Left renal cortex interstitium (tissue), 4 donors: ENCODE data around the gene ACOT11. TPM values are rescaled to one million over a fixed set of nuclear protein-coding genes. Genes with fewer than 3 reads are reported as not detected.
"Not testable (repeated sequence)": the region's sequence is repeated elsewhere in the genome, so short reads cannot be mapped to it uniquely, and the experiment has no call there.

Experiments
- DNase-seq, 4 donors: peaks; one replicate each; pipeline ENCODE4 v3.0.0-alpha.2; 2013; ENCODE audit warnings: low read depth in 4 of 4, low spot score in 2 of 4, missing footprints in 1 of 4
- polyA plus RNA-seq, 4 donors: library from polyadenylated mRNA; unstranded; fragments of 120-200 nt; gene quantifications; one replicate each; pipeline ENCODE4 v1.2.1, GENCODE V29; 2013; ENCODE audit not compliant: insufficient read length in 4 of 4

Gene ACOT11
- polyA plus RNA-seq, 4 donors = 9.3 to 15.8 (median 14.3) TPM

GRCh38 chr1:54606096-54606989 is 58.3 kb downstream of the ACOT11 start:
- DNase-seq = no peak

- no peak for DNase-seq
Measured at GRCh38 chr1:54606990-54607325, 58.9 kb downstream of the ACOT11 start.

- no peak for DNase-seq
Measured at GRCh38 chr1:54607821-54608565, 60.0 kb downstream of the ACOT11 start.

GRCh38 chr1:54608566-54609230 is 60.7 kb downstream of the ACOT11 start:
- DNase-seq = no peak

- no peak for DNase-seq
Measured at GRCh38 chr1:54609301-54609921, 61.4 kb downstream of the ACOT11 start.

- DNase-seq = no peak
Measured at GRCh38 chr1:54610048-54610447, 62.0 kb downstream of the ACOT11 start.

GRCh38 chr1:54610601-54611580 is 62.9 kb downstream of the ACOT11 start:
- DNase-seq = no peak

GRCh38 chr1:54611621-54612020 is 63.6 kb downstream of the ACOT11 start:
- DNase-seq = no peak

GRCh38 chr1:54614024-54614423 is 66.0 kb downstream of the ACOT11 start:
- no peak for DNase-seq

- no peak for DNase-seq
Measured at GRCh38 chr1:54614563-54614962, 66.5 kb downstream of the ACOT11 start.

- no peak for DNase-seq
Measured at GRCh38 chr1:54615531-54616279, 67.7 kb downstream of the ACOT11 start.

GRCh38 chr1:54619749-54620148 is 71.7 kb downstream of the ACOT11 start:
- DNase-seq = no peak

- no peak for DNase-seq
Measured at GRCh38 chr1:54623216-54624007, 75.4 kb downstream of the ACOT11 start, which contains the start of gene FAM151A. Gene FAM151A, minus strand, starts transcription at chr1:54623525. Its CDS starts 130 bp downstream, at chr1:54623395.

- DNase-seq = no peak
Measured at GRCh38 chr1:54624466-54625464, 76.7 kb downstream of the ACOT11 start.

GRCh38 chr1:54627196-54627595 is 79.2 kb downstream of the ACOT11 start:
- DNase-seq = no peak

GRCh38 chr1:54635804-54636203 is 87.8 kb downstream of the ACOT11 start:
- not testable (repeated sequence) for DNase-seq
